Measurements from ENCODE around the gene FAM168A.

Gene FAM168A

DNA sequence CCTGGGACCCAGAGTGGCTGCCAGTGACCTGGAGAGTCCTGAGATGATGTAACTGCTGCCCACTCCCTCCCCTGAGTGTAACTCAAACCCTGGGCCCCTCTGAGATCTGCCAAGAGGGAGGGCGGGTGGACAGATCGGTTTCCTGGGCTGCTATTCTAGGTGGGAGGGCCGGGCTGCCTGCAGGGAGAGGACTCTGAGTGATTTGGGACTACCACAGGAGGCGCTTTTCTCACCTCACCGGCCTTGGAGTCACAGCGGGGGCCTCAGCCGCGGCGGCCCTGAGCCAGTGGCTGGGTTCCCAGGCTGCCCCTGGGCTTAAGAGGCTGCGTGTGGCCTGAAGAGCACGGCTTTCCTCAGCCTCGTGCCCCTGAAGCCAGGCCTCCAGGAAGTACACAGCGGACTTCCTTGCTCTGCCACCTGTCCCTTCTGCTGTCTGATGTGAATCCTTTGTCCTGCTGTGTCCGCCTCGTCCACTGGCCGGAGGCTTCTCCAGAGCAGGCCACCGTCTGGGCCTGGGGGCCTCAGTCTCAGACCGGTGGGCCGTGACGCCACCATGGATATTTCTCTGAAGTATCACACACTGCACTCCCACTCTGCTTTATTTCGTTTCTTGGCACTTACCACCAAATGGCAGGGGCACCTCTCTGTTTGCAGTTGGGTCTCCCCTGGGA is 210.2 kb downstream of the FAM168A start:
- DNase-seq (ENCODE audit: low read depth) = no peak

DNA sequence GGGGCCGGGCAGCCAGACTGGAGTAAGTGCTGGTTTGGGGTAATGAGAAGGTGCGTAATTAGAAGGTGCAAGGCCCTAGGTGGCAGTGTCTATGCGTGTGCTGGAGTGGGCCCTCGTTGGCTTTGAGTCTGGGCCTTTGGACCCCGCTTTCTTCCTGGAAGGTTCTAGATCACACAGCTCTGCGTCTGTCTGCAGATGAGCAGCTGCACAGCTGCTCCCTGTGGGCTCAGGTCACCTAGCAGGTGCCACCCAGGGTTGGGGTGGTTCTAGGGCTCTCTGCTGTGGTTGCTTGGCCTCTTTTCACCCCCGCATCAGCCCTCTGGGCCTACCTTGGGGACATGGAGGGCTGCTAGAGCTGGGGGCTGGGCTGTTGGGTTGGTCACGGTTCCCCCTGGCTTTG is 211.4 kb downstream of the FAM168A start:
- no peak for DNase-seq (ENCODE audit: low read depth)

DNA sequence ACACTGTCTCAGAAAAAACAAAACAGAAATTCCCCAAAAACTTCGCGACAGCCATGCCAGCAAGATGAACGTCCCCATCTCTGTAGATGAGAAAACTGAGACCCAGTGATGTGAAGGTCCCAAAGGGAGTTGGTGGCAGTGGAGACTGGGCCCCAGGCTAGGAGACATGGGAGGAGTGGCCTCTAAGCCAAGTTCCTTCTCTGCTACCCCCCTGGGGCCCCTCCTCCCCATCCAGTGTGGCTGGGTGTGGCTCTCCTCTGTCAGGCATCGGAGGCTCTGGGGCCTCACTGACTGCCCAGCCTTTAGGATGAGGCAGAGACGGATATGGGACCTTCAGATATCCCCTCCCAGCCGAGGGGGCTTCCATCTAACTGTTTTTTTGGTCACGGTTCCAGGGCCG is 211.9 kb downstream of the FAM168A start:
- no peak for DNase-seq (ENCODE audit: low read depth)

DNA sequence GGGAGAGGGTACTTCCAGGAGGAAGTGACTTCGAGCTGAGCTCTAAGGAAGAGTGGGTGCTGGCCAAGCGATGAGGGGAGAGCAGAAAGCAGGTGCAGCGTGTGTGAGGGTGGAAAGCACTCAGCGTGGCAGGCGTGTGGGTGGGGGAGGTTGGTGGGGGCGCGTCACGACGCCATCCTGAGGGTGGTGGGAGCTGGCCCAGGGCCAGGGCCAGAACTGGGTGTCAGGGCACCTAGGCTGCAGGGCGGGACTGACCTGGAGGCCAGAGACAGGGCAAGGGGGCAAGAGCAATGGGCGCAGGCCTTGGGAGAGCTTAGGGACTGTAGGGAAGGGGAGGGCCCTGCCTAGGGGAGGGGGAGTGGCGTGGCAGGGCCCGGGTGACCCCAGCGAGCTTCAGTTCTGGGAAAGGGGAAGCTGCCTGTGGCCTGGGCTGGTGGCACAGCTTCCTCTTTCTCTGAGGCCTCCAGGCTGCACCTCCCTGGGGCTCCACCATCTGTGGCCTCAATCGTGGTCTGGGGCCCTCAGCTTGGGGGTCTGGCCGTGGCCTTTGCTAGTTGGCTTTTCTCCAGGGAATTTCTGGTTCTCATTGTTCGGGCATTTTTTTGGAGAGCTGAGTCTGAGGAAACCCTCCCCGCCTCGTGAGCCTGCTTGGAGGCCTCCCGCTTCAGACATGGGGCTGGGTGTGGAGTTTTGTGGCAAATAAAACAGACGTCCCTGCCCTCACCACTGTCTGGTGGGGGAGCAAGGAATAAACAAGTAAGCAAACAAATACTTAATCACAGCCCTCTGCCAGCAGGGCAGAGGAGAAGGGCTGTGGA is 212.8 kb downstream of the FAM168A start:
- no peak for DNase-seq (ENCODE audit: low read depth)

DNA sequence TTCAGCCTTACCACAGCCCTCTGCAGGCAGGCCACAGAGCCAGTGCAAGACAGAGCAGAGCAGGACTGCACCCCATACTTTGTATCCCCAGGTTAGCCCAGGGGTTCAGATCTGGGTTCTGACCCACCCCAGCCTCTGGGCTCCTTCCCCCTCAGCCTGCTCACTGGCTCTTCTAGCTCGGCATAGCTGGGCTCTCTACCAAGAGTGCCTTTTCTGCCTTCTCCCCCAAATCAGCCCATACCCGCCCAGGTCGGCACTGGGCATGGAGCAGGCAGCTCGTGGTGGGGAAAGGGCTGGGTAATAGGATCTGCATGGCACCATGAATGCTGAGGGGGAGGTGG is 213.4 kb downstream of the FAM168A start:
- DNase-seq (ENCODE audit: low read depth) = no peak

DNA sequence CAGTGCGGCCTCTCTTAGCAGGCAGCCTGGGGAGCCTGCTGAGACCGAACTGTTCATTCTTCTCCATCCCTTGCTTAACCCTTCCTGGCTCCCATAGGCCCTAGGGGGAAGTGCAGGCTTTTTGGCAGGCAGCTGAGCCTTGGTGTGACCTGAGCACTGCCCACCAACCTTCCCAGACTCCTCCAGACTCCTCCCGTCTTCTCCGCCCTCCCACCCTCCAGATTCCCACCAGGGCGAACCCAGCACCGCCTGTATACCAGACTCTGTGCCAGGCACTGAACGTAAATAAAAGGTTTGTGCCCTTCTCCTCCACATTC is 213.8 kb downstream of the FAM168A start:
- no peak for DNase-seq (ENCODE audit: low read depth)

DNA sequence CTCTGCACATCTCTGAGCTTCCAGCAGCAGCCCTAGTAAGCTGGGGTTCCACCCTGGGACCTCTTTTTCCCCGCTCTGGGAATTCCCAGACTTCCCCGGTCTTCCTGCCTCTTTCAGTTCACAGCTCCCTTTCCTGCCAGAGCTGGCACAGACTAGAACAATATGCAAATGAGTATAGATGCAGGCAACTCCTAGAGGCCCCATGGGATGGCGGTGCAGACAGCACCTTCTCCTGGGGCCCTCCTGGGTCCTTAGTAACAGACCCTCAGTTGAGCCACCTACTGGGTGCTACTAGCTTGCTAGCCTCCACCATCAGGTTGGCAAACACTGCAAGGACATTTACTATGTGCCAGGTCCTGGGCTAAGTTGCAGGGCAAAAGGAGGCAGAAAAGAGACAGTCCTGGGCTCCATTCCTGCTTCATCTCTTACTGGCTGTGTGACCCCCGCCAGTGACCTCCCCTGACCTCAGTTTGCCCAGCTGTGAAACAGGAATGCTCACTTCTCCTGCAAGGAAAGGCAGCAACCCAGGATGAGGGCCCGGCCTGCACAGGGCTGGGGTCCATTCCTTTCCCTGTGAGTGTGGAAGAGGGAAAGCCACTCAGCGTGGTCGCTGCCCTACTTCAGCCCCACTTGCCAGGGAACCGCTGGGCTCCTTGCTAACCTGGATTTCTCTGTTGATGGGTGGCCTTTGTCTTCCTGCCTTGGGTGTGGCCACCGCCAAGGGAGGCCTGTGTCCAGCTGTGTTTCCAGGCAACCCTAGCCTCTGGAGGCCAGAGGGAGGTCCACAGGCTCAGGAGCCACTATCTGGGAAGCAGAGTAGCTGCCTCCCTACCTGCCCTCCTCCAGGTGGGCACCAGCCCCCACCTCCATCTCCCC is 214.4 kb downstream of the FAM168A start:
- DNase-seq (ENCODE audit: low read depth) = no peak

DNA sequence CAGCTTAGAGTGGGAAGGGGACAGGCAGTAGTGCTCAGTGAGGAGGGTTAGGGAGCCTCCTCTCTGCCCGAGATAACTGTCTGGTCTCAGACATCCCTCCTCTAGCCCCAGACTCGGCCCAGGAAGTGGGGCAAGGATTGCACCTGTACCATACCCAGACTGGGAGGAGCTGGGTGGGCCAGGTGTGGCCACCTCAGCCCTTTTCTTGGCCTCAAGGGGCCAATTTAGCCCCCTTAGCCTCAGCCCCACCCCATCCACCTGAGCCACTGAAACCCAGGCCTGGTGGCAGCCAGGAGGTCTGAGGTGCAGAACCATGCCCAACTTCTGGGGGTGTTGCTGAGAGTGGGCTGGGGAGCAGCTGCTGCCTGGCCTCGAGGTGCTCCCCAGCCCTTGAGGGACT is 215.2 kb downstream of the FAM168A start:
- DNase-seq (ENCODE audit: low read depth) = no peak

DNA sequence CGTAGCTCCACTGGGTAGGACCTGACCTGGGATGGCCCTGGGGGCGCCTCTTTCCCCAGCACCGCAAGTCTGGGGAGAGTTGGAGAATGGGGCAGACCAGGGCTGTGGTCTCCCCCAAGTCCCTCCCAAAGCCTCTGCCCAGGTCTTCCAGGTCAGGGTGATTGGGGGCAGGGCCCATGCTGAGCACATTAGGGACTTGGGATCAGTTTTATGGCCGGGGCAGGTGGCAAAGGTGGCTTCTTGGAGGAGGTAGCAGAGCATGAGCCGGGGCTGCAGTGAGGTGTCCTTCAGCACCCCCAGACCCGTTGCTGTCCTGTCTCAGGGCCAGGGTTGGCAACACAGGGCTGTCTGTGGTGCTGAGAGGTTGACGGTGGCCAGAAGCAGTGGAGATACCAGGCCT is 215.7 kb downstream of the FAM168A start:
- no peak for DNase-seq (ENCODE audit: low read depth)

DNA sequence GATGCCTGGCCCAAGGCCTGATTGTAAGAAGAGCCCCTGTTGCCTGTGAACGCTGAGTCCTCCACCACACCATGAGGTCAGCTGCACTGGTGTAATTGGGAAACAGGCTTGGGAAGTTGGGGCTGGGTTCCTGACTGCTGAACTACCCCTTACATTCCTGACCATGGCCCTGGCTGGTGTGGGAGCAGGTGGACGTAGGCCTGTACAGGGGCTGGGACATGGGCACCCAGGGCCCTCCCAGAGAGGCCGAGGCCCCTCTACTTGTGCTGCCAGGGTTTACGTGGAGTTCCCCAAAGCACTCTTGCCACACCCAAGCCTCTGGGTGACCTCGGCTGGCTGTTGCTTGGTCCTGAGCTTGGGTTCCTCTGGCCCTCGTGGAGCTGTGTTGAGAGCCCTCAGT is 216.3 kb downstream of the FAM168A start:
- DNase-seq (ENCODE audit: low read depth) = no peak

DNA sequence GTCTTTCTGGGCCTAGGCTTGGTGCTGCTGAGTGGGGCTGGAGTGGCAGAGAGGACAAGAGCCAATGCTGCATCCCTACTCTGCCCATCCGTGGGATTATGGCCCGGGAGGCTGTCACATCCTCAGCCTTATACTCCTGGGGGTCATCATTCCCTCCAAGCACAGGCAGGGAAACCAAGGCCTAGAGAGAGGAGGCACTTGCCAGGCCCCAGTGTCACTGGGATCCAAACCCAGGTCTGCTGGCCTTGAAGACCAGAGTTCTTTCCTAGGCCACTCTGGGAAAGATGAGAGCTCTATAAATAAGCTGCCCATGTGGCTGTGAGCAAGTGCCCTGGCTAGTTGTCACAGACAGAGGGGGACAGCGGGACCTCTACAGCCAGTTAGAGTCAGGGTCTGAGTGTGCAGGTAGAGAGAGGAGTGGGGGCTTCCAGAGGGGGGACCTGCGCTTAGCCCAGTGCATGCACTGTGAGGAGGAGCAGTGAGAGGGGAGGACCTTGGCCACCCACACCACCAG is 217.0 kb downstream of the FAM168A start:
- no peak for DNase-seq (ENCODE audit: low read depth)

DNA sequence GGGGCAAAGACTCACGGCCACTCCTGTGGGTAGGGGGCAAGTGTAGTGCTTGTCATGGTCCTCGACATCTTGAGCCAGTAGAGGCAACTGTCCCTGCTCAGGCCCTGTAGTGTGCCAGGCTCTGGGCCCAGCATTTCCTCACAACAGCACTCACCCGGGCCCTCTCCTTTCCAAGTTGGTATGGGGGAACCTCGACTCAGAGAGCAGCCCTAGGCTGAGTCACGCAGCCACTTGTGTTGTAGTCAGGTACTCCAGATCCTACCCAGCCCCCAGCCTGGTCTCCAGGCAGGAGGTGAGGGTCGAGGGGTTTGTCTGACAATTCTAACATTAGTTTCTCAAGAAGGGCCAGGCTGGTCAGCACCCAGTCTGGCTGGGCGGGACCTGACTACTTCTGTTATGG is 217.6 kb downstream of the FAM168A start:
- DNase-seq (ENCODE audit: low read depth) = no peak

DNA sequence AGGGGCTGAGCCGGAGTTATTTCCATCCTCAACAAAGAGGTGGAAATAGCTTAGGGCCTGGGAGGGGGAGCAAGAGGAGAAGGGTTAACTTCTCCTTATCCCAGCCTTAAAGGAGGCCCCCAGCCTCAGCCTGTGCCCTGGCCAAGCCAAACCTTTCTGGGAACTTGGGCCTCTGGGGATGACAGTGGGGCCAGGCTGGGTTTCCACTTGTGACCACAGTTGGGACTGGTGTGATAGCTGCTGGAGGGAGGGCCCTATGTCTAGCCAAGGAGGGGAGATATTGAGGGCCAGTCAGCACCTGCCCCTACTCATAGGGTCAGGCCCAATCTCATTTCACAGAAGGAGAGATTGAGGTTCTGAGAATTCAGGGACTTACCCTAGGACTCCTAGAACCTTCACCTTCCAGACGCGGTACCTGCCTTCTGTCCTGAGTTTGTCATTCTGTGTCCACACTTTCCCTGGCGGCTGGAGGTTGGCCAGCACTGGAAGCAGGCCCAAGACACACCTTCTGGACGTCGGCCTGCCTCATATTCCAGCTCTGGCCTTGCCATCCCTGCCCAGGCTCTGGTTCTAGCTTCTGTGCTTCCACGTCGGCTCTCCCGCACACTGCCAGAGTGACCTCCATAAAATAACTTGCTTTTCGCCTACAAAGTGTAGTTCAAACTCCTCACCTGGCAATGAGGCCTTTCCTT is 218.6 kb downstream of the FAM168A start:
- no peak for DNase-seq (ENCODE audit: low read depth)

DNA sequence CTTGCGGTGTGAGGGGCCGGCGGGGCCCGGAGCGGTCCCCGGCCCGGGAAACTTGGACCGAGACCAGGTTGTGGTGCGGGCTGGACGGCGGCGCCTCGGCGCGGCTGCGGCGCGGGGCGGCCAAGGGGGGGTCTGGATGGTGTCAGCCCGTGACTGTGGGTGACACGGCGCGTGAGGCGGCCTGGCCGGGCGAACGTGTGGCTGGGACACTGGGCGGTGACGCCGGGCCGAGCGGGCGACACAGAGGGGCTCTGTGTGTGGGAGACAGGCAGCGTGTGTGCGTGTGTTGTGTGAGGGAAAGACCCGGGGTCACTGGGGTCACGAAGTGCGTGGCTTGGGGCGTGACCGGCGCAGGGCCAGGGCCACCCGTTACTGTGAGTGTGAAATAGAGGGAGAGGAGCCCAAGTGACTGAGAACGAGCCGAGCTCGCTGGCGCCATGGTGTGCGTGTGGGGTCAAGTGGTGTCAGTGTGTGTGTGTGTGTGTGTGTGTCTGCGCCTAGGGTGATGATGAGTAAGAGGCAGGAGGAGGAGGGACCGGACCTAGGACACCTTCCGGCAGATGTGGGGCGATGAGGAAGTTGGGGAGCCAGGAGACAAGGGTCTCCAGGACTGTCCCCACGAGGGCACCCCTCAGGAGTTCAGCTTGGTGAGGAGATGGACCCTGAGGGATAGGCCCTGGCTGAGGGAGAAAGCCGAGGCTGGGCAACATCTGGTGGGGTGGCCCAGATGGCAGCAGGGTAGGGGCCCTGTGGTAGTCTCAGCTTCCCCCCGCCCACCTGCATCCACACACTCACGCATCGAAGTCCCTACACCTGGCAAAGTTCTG is 220.9 kb downstream of the FAM168A start:
- DNase-seq (ENCODE audit: low read depth) = peak; percentile 39

DNA sequence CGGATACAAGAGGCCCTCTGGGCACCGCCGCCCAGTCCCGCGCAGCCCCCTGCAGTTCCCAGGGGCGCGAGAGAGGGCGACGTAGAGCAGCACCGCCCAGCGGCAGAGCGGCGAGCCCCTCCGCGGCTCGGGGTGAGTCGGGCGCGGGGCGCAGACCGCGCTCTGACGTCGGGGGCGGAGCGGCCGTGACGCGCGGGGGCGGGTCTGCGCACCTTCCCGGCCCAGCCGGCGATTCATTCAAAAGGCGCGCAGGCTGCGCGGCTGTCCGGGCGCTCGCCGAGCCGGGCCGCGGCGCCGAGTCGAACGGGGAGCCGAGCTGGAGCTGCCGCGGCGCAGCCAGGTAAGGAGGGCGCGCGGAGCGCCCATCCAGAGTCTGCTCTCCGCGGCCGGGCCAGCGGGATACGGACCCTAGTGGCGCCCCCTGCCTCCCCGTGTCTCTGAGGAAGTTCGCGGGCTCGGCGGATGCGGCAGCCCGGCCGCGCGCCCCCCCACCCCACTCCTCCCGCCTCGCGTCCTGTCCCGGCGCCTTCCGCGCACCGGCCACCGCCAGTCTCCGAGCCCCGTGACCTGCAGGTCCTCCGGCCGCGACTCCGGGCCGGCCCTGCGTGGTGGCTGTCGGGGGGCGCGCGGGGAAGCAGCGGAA is 221.6 kb downstream of the FAM168A start, which contains the start of gene RELT:
Gene RELT (plus strand): TSS at position 240 of the 643 bp plus-strand sequence. CDS start 12,738 bp downstream, outside the sequence.
- DNase-seq (ENCODE audit: low read depth) = peak; percentile 90

DNA sequence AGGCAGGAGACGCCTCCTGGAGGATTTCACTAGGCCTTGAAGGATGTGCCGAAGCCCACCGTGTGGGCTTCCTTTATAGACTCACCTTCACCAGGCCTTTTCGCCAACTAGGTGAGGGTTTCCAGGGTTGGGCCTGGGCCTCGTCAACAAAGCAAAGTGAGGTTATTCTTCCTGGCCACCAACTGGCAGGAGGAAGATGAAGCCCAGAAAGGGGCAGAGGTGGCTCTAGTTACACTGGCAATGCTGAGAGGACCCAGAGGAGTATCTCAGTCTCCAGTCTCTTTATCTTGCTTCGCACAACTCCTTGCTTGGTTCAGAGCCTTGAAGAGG is 222.1 kb downstream of the FAM168A start:
- no peak for DNase-seq (ENCODE audit: low read depth)

DNA sequence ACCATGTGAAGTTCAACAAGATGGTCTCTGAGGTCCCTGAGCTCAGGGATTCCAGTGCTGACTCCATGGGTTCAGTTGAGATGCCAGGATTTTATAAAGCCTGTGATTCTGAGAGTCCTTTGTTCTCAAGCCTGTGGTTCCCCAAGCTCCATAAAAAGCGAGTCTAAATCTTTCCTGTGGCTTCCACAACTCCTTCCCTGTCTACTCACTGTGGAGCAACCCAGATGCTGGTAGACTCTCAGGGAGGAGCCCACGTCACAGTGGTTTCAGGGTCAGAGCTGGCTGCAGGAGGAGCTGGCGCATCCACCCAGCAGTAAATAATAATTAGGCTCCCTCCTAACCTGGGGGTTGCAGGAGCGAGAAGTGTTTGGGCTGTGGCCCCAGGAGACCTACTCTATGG is 223.8 kb downstream of the FAM168A start:
- DNase-seq (ENCODE audit: low read depth) = no peak

DNA sequence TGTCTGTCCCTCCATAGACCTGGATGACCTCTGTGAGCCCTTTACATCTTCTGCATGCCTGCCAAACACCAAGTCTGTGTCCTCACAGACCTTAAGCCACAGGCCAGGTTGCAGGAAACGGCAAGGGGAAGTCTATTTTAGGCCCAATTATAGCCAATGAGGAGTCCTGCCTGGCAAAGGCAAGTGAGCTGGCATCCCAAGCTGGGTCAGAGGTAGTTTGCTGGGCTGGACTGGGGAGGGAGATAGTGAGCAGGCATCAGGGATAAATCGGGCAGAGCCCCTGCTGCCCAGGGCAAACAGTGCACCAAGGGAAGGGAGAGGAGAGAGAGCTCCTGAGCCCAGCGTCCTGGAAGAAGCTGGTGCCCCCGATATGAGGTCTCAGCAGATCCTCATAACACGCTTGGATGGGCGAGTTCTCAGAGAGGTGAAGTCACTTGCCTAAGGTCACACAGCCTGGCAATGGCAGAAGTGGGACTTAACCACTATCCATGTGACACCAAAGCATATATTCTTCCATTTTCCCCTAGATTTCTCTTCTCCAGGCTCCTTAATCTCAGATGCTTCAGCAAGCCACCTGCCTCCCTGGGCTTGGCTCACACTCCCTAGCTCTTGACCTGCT is 225.4 kb downstream of the FAM168A start:
- DNase-seq (ENCODE audit: low read depth) = no peak

DNA sequence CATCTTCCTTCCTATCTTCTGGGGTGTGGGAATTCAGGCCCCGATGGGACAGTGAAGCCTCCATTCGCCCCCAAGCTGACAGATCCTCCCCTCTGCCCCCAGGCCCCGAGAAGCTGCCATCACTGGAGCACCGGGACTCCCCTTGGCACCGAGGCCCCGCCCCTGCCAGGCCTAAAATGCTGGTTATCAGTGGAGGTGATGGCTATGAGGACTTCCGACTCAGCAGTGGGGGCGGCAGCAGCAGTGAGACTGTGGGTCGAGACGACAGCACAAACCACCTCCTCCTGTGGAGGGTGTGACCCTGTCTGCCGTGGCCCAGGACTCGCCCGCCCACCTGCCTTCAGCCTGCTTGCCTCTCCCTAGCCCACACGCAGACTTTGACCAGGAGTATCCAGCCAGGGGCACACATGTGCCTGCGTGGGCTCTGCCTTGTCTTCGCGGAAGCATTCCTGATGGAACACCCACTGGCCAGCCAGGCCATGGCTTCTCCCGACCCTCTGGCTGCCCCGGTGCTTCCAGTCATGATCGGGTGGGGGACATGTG is 230.4 kb downstream of the FAM168A start:
- no peak for DNase-seq (ENCODE audit: low read depth)

DNA sequence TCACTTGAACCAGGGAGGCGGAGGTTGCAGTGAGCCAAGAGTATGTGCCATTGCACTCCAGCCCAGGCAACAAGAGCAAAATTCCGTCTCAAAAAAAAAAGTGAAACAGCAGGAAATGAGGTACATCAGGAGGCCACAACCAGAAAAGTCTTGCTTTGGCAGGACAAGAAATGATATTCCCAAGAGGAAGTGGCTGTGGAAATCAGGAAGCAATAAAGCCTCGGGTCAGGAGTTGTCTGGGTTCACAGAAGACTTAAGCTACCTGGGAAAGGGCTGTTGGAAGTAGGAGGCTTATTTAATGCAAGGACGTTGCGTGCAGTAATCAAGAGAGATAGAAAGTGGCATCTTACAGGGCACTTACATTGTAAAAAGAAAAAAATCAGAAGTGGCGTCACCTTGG is 231.0 kb downstream of the FAM168A start:
- DNase-seq (ENCODE audit: low read depth) = no peak

Measured in stimulated activated CD8-positive, alpha-beta memory T cell treated with anti-CD3 and anti-CD28 coated beads, Interleukin-4, amount 100 ng/mL, for 24 hours (primary cell).